Panc1 (cell line): ENCODE results near the gene KAZN. TPM values are rescaled to one million over a fixed set of nuclear protein-coding genes. Genes with fewer than 3 reads are reported as not detected.

ENCODE experiments used
- ATAC-seq: fragments of 200-7000 bp; cut with Tn5 transposase; 2 replicates; pipeline ENCODE4 v1.9.1; 2020; ENCODE audit warnings: mild to moderate bottlenecking, moderate library complexity
- BruUV-seq: library from RNA; stranded (reverse); fragments of 400-500 nt; replicated peaks from 2 replicates; lab custom pipeline; 2021; lab: Mats Ljungman, UMichigan
- CTCF ChIA-PET: fragments of 300-600 bp; sonication (Branson Sonifier 250); formaldehyde crosslinking; loops from one replicate; lab custom pipeline; 2022; ENCODE audit warnings: antibody characterized with exemption; lab: Charles Lee
- POLR2A ChIA-PET: fragments of 300-600 bp; sonication (Branson Sonifier 250); formaldehyde crosslinking; loops from one replicate; lab custom pipeline; 2022; ENCODE audit warnings: antibody characterized with exemption; lab: Charles Lee
- DNase-seq: peaks from one replicate; pipeline ENCODE4 v3.0.0-alpha.2; 2010; ENCODE audit warnings: low read depth, low spot score
- H3K27ac ChIP-seq: 2 replicates; pipeline ENCODE4 v1.5.1; 2011; ENCODE audit warnings: mild to moderate bottlenecking, low read length, inconsistent platforms
- H3K27me3 ChIP-seq: fragments of 200-500 bp; sonication (Bioruptor generic); 2 replicates; pipeline ENCODE4 v1.6.0; 2014; ENCODE audit warnings: low read length, inconsistent platforms; ENCODE audit not compliant: control insufficient read depth, insufficient read depth
- H3K36me3 ChIP-seq: fragments of 200-500 bp; sonication (Bioruptor generic); 2 replicates; pipeline ENCODE4 v1.5.1; 2014; ENCODE audit warnings: inconsistent platforms, mild to moderate bottlenecking, low read length, moderate library complexity; ENCODE audit not compliant: control insufficient read depth, insufficient read depth
- H3K4me1 ChIP-seq: 2 replicates; pipeline ENCODE4 v1.5.1; 2011; ENCODE audit warnings: inconsistent platforms, mild to moderate bottlenecking, low read length, moderate library complexity; ENCODE audit not compliant: control insufficient read depth, insufficient read depth
- H3K4me3 ChIP-seq, 2 experiments: 2 replicates each; pipeline ENCODE4 v1.5.1; 2011 to 2012; ENCODE audit warnings: low read depth in 2 of 2, low read length in 2 of 2, mild to moderate bottlenecking in 2 of 2, inconsistent platforms in 1 of 2, moderate library complexity in 1 of 2
- H3K9me3 ChIP-seq: fragments of 200-500 bp; sonication (Bioruptor generic); 2 replicates; pipeline ENCODE4 v1.5.1; 2014; ENCODE audit warnings: low read depth, mild to moderate bottlenecking, inconsistent platforms, low read length, moderate library complexity; ENCODE audit not compliant: control insufficient read depth, insufficient read depth
- POLR2AphosphoS5 ChIP-seq: IDR thresholded peaks from 2 replicates; pipeline ENCODE4 v1.6.1; 2012; ENCODE audit warnings: mild to moderate bottlenecking, low read depth, low read length, moderate library complexity
- SIN3A ChIP-seq: IDR thresholded peaks from 2 replicates; pipeline ENCODE4 v1.6.1; 2012; ENCODE audit warnings: low read depth, mild to moderate bottlenecking, low read length, moderate library complexity, borderline replicate concordance; ENCODE audit not compliant: insufficient read depth
- TCF7L2 ChIP-seq: IDR thresholded peaks from 2 replicates; pipeline ENCODE4 v1.6.1; 2011; ENCODE audit warnings: mild to moderate bottlenecking, low read depth, low read length, inconsistent platforms
- in situ Hi-C: cut with HindIII; loops from 2 replicates; pipeline ENCODE4 v1.10.0; 2016; ENCODE audit warnings: low sequenced_read_pairs, low pct_unique_long_range_greater_than_20kb
- intact Hi-C: fragments of 100-400 bp; cut with micrococcal nuclease; formaldehyde crosslinking; loops from one replicate; pipeline ENCODE4 v1.10.0; 2022; ENCODE audit not compliant: unreplicated experiment
- total RNA-seq: library from RNA; stranded (reverse); gene quantifications from one replicate; pipeline ENCODE4 v1.2.1, GENCODE V29; 2021; ENCODE audit not compliant: unreplicated experiment
- TF ChIP-seq, protein P1 (sequence below): fragments of 450-650 bp; IDR thresholded peaks from 2 replicates; pipeline ENCODE4 v1.5.1; 2017; ENCODE audit warnings: mild to moderate bottlenecking
- TF ChIP-seq, protein P2 (sequence below), 2 experiments: IDR thresholded peaks; 2 replicates each; pipeline ENCODE4 v1.6.1; 2011 to 2012; ENCODE audit warnings: low read depth in 2 of 2, control low read depth in 1 of 2, low read length in 1 of 2, mild to moderate bottlenecking in 1 of 2, moderate library complexity in 1 of 2; ENCODE audit not compliant: insufficient read depth in 1 of 2

Gene KAZN
- total RNA-seq, 1 experiment from 2014 or later, result 6.6 TPM

DNA sequence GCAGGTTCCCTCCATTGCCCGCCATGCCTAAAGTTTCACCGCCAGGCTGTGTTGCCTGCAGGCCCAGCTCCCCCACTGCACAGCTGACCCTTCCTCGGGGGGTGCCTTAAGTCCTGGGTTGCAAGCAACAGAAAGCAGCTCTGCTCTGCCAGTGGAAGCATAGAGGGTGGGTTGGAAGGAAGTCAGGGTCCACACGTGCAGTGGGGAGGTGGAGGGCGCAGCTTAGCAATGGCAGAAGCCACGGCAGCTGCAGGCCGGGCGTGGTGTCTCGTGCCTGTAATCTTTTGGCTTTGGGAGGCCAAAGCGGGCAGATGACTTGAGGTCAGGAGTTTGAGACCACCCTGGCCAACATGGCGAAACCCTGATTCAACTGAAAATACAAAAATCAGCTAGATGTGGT lies 448.8 kb downstream of the KAZN start:
- no peaks in the 10 kb centered on the region for H3K4me1 ChIP-seq
- DNase-seq, result no peak
- intact Hi-C loops, result loop anchor here (2.0 kb wide), 1 partner anchor 1082 kb away; no protein-coding TSS in a partner anchor
- POLR2A ChIA-PET, result no interaction called here
- H3K9me3 ChIP-seq, result no peaks in the 10 kb centered on the region
- no peak for ATAC-seq
- CTCF ChIA-PET, result interaction anchor here (0.6 kb wide), 1 partner anchor 31 kb away, joined by 3 read pairs; no protein-coding TSS in a partner anchor
- no peaks in the 10 kb centered on the region for H3K36me3 ChIP-seq
- H3K27ac ChIP-seq, result no peak overlapping the region
- no peaks in the 10 kb centered on the region for H3K27me3 ChIP-seq
- no peak overlapping the region for H3K4me3 ChIP-seq
- TF ChIP-seq SIN3A, result no peak
- TF ChIP-seq, protein P1, sequence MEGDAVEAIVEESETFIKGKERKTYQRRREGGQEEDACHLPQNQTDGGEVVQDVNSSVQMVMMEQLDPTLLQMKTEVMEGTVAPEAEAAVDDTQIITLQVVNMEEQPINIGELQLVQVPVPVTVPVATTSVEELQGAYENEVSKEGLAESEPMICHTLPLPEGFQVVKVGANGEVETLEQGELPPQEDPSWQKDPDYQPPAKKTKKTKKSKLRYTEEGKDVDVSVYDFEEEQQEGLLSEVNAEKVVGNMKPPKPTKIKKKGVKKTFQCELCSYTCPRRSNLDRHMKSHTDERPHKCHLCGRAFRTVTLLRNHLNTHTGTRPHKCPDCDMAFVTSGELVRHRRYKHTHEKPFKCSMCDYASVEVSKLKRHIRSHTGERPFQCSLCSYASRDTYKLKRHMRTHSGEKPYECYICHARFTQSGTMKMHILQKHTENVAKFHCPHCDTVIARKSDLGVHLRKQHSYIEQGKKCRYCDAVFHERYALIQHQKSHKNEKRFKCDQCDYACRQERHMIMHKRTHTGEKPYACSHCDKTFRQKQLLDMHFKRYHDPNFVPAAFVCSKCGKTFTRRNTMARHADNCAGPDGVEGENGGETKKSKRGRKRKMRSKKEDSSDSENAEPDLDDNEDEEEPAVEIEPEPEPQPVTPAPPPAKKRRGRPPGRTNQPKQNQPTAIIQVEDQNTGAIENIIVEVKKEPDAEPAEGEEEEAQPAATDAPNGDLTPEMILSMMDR, result no peak
- no peak for TF ChIP-seq TCF7L2
- TF ChIP-seq, protein P2, sequence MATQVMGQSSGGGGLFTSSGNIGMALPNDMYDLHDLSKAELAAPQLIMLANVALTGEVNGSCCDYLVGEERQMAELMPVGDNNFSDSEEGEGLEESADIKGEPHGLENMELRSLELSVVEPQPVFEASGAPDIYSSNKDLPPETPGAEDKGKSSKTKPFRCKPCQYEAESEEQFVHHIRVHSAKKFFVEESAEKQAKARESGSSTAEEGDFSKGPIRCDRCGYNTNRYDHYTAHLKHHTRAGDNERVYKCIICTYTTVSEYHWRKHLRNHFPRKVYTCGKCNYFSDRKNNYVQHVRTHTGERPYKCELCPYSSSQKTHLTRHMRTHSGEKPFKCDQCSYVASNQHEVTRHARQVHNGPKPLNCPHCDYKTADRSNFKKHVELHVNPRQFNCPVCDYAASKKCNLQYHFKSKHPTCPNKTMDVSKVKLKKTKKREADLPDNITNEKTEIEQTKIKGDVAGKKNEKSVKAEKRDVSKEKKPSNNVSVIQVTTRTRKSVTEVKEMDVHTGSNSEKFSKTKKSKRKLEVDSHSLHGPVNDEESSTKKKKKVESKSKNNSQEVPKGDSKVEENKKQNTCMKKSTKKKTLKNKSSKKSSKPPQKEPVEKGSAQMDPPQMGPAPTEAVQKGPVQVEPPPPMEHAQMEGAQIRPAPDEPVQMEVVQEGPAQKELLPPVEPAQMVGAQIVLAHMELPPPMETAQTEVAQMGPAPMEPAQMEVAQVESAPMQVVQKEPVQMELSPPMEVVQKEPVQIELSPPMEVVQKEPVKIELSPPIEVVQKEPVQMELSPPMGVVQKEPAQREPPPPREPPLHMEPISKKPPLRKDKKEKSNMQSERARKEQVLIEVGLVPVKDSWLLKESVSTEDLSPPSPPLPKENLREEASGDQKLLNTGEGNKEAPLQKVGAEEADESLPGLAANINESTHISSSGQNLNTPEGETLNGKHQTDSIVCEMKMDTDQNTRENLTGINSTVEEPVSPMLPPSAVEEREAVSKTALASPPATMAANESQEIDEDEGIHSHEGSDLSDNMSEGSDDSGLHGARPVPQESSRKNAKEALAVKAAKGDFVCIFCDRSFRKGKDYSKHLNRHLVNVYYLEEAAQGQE (IDR thresholded peaks at IDR 0.05; ENCODE audit: insufficient read depth in 1 of 2, low read depth in 2 of 2, low read length in 1 of 2), result no peak
- no peak for TF ChIP-seq POLR2AphosphoS5
- no TSS peak for BruUV-seq
- in situ Hi-C loops, result no loop called here

DNA sequence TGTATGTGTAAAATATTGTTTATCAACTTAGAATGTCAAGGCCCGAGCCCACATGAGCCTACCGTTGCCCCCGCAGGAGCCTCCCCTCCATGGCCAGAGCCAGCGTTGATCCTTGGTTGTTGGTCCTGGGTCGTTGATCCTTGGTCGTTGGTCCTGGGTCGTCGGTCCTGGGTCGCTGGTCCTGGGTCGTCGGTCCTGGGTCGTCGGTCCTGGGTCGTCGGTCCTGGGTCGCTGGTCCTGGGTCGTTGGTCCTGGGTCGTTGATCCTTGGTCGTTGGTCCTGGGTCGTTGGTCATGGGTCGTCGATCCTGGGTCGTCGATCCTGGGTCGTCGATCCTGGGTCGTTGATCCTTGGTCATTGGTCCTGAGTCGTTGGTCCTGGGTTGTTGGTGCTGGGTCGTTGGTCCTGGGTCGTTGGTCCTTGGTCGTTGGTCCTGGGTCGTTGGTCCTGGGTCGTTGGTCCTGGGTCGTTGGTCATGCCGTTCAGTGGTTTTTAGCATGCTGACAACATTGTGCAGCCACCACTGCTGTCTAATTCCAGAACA lies 450.0 kb downstream of the KAZN start:
- Histone ChIP-seq H3K9me3 (no peaks in the 10 kb centered on the region), H3K27ac (no peak overlapping the region), H3K4me3 (no peak overlapping the region), H3K27me3 (no peaks in the 10 kb centered on the region), H3K36me3 (no peaks in the 10 kb centered on the region), H3K4me1 (no peaks in the 10 kb centered on the region)
- intact Hi-C loops (no loop called here), in situ Hi-C loops (no loop called here)
- CTCF ChIA-PET, result no interaction called here
- POLR2A ChIA-PET, result no interaction called here
- ATAC-seq, result no peak
- no TSS peak for BruUV-seq
- no peak for DNase-seq
- TF ChIP-seq, protein P2 (IDR thresholded peaks at IDR 0.05; ENCODE audit: insufficient read depth in 1 of 2, low read depth in 2 of 2, low read length in 1 of 2), result no peak
- TF ChIP-seq TCF7L2 (no peak), POLR2AphosphoS5 (no peak), SIN3A (no peak)
- TF ChIP-seq, protein P1, result no peak
